ENCODE results near the gene YWHAH. TPM values are rescaled to one million over a fixed set of nuclear protein-coding genes. Genes with fewer than 3 reads are reported as not detected.

The YWHAH gene
- total RNA-seq (2021; fragmentation: NEBNext Ultra II Directional; extraction: Animal tissue kit (Norgen Biotek cat#: 25700)) = 100 to 1,000 TPM; 127 to 194 (median 184) TPM
- long read RNA-seq, transcript YWHAH-201 (2 exons, 1,825 nt) = major isoform, 30 of 46 reads
- long read RNA-seq, partial matches to known transcripts = 0 of 46 reads
- long read RNA-seq, other reads (novel, unspliced or antisense) = 13 of 46 reads

DNA sequence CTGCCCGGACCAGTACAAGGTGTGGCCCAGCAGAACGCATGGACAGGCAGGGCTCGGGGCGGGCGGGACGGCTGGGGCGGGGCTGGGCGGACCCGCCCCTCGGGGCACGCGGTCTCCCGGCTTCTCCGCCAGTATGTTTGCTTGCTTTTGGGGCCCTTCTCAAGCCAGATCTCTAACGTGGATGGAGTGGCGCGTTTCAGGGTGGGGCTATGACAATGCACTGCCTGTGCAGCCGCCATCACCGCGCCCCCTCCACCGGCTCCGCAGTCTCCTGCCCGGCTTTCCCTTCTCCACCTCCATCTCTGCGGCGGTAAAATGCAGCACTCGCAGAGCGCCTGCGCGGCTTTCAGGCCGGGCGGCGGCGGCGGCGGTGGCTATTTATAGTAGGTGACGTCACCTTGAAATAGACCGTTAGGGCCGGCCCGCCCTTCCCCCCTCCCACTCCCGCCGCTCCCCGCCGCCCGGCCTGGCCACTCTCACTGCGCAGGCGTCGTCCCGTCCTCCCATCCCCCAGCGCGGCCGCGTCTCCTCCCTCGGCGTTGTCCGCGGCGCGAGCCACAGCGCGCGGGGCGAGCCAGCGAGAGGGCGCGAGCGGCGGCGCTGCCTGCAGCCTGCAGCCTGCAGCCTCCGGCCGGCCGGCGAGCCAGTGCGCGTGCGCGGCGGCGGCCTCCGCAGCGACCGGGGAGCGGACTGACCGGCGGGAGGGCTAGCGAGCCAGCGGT lies at the start of gene YWHAH:
Gene YWHAH (plus strand): TSS at position 558 of the 722 bp plus-strand sequence. CDS start 199 bp downstream, outside the sequence.
- peak; percentile 89 for DNase-seq
- no peaks in the 10 kb centered on the region for H3K9me3 Mint-ChIP-seq
- H3K4me3 Mint-ChIP-seq = peak within 1 kb of the TSS; percentile 89
- peaks cover 2% of the 10 kb centered on the region for H3K27me3 Mint-ChIP-seq (ENCODE audit: insufficient read depth)
- H3K4me1 Mint-ChIP-seq (ENCODE audit: low read depth) = peaks cover 15% of the 10 kb centered on the region
- H3K27ac Mint-ChIP-seq = peak within 1 kb of the TSS; percentile 92
- H3K36me3 Mint-ChIP-seq (ENCODE audit: low read depth) = peaks cover 9% of the 10 kb centered on the region; the same call in 1 of the 2 replicates
- TF ChIP-seq, protein P1, sequence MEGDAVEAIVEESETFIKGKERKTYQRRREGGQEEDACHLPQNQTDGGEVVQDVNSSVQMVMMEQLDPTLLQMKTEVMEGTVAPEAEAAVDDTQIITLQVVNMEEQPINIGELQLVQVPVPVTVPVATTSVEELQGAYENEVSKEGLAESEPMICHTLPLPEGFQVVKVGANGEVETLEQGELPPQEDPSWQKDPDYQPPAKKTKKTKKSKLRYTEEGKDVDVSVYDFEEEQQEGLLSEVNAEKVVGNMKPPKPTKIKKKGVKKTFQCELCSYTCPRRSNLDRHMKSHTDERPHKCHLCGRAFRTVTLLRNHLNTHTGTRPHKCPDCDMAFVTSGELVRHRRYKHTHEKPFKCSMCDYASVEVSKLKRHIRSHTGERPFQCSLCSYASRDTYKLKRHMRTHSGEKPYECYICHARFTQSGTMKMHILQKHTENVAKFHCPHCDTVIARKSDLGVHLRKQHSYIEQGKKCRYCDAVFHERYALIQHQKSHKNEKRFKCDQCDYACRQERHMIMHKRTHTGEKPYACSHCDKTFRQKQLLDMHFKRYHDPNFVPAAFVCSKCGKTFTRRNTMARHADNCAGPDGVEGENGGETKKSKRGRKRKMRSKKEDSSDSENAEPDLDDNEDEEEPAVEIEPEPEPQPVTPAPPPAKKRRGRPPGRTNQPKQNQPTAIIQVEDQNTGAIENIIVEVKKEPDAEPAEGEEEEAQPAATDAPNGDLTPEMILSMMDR (IDR thresholded peaks at IDR 0.05) = no peak

DNA sequence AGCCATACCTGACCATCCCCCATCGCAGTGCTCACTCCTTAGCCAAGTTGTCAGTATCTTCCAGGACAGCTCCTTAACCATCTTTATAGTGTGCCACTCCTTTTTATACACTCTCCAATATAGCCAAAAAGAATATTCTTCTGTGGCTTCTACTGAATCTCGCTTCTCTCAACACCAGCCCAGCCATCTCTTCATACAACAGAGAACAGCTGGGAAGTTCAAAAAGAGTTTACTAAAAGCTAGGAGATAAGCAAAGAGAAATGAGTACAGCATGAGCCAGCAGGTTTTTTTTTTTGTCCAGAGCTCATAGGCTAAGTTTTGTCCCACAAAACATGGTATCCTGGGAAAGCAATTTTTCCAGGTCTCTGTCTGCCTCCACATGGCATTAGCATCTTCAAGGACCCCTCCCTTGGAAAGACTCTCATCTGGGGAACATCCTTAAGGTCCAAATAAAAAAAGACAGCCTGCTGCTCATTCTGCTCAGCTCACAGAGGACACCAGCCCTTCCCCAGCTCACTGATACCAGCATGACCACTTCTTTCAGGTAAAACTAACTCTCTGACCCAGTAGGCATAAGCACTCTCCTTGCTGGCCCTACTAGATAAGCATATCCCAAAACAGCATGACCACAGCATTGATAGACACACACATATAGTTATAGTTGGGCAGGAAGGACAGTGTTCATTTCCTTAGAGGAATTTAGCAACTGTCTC lies 48.8 kb upstream of the YWHAH start:
- H3K4me1 Mint-ChIP-seq (ENCODE audit: low read depth) = peaks cover 21% of the 10 kb centered on the region
- H3K4me3 Mint-ChIP-seq = no peak overlapping the region
- H3K27ac Mint-ChIP-seq = no peak overlapping the region
- H3K27me3 Mint-ChIP-seq (ENCODE audit: insufficient read depth) = no peaks in the 10 kb centered on the region; the same call in 1 of the 2 replicates
- no peaks in the 10 kb centered on the region for H3K9me3 Mint-ChIP-seq
- DNase-seq = no peak
- TF ChIP-seq, protein P1 (IDR thresholded peaks at IDR 0.05) = no peak
- H3K36me3 Mint-ChIP-seq (ENCODE audit: low read depth) = no peaks in the 10 kb centered on the region; the same call in 1 of the 2 replicates

DNA sequence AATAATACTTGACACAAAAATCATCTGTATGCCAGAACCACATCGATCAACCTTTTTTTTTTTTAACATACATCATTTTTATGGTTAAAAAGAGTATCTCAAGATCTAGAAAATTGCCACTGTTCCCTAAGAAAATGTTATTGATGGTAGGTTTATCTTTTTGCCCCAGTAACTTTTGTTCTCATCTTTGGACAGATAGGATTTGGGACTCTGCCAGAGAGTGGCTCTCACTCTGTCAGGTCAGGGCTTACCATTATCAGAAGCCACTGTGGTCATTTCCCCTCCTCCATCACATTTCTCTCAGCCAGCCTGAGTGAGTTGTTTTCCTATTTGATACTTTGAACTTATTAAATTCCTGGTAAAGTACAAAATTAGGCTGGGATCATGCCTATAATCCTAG lies 47.9 kb upstream of the YWHAH start:
- H3K9me3 Mint-ChIP-seq = no peaks in the 10 kb centered on the region
- no peak overlapping the region for H3K4me3 Mint-ChIP-seq
- DNase-seq = no peak
- TF ChIP-seq, protein P1 (IDR thresholded peaks at IDR 0.05) = no peak
- H3K4me1 Mint-ChIP-seq (ENCODE audit: low read depth) = peaks cover 15% of the 10 kb centered on the region
- H3K27me3 Mint-ChIP-seq (ENCODE audit: insufficient read depth) = no peaks in the 10 kb centered on the region; the same call in 1 of the 2 replicates
- H3K27ac Mint-ChIP-seq = no peak overlapping the region
- H3K36me3 Mint-ChIP-seq (ENCODE audit: low read depth) = no peaks in the 10 kb centered on the region; the same call in 1 of the 2 replicates

DNA sequence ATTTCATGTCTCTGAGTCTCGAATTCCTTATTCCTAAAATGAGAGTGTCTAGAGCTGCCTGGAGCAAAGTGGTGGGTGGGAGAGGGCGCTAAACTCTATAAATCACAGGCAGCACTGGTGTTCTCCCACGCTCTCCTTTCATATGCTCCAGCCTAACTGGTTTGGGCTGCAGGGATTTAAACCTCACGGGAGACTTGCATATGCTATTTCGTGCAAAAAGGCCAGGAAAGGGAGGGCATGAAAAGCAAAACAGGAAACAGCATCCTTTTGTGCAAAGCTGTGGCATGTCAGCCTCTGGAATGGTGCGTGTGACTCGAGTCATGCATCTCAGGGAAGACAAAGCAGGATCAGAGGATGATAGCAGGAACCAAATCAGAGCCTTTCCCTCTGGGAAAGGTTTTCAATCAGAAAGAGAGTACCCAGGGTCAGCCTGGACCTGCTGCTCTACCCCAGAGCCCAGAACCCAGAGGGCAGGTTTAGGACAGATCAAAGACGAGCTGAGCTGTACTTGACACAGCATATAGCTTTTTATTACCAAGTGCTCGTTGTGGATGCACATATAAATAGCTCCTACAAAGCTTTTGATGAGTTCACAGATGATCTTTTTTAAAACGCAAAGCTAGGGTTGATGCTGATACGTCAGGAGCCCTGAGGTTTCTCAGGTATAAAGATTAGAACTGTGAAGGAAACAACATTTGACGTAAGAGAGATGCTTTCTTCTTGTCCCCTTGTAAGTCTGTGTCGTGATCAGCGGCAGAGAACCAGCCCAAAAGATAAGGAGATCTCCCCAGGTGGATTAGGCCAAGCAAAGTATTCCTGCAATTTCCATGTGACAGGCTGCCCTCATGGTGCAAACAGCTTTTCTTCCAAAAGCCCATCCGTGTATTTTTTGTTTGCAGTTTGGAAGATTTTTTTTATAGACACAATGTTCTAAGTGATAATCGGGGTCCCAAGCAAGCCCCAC lies 46.2 kb upstream of the YWHAH start:
- TF ChIP-seq, protein P1 (IDR thresholded peaks at IDR 0.05) = no peak
- Mint-ChIP-seq H3K27me3 (ENCODE audit: insufficient read depth) (peaks cover 2% of the 10 kb centered on the region; the same call in 1 of the 2 replicates), H3K36me3 (ENCODE audit: low read depth) (no peaks in the 10 kb centered on the region), H3K4me3 (no peak overlapping the region), H3K9me3 (no peaks in the 10 kb centered on the region), H3K4me1 (ENCODE audit: low read depth) (peaks cover 11% of the 10 kb centered on the region; the same call in 1 of the 2 replicates), H3K27ac (no peak overlapping the region; the same call in 1 of the 2 replicates)
- no peak for DNase-seq

DNA sequence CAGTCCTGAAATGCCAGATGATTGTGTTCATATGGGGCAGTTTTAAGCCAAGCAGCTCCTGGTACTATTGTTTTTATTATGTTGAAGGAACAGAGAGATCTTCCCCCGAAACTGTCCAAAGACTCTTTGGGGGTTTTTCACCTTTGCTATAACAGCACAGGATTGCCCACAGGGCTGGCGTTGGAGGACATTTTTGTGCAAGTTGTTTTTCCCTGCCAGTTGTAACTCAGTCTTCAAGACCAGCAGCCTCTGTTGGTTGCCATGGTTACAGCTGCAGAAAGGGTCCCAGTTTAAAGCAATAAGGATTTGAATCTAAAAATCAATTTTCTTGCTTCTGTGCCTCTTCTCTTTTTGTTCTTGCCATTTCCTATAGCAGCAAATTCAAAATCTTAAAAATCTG lies 45.4 kb upstream of the YWHAH start:
- DNase-seq = no peak
- H3K27ac Mint-ChIP-seq = no peak overlapping the region
- peaks cover 11% of the 10 kb centered on the region; the same call in 1 of the 2 replicates for H3K4me1 Mint-ChIP-seq (ENCODE audit: low read depth)
- H3K27me3 Mint-ChIP-seq (ENCODE audit: insufficient read depth) = peaks cover 2% of the 10 kb centered on the region; the same call in 1 of the 2 replicates
- no peak overlapping the region for H3K4me3 Mint-ChIP-seq
- no peaks in the 10 kb centered on the region for H3K36me3 Mint-ChIP-seq (ENCODE audit: low read depth)
- TF ChIP-seq, protein P1 (IDR thresholded peaks at IDR 0.05) = no peak
- H3K9me3 Mint-ChIP-seq = no peaks in the 10 kb centered on the region
